Activated T-cell treated with anti-CD3 and anti-CD28 coated beads for 4 hours (primary cell): Measurements from ENCODE around the gene LRRK2.
"Not testable (repeated sequence)": the region's sequence is repeated elsewhere in the genome, so short reads cannot be mapped to it uniquely, and the experiment has no call there.

ENCODE experiments used
- DNase-seq: peaks from one replicate; pipeline ENCODE4 v3.0.0-alpha.2; 2020

LRRK2 gene

GRCh38 chr12:40215982-40216381 is 8.8 kb upstream of the LRRK2 start:
- DNase-seq, result no peak

GRCh38 chr12:40216516-40217288 is 8.1 kb upstream of the LRRK2 start:
- DNase-seq, result no peak

- DNase-seq, result no peak
These were observed 5.0 kb upstream of the LRRK2 start for GRCh38 chr12:40219760-40220159.

- DNase-seq, result no peak
These were observed 2.5 kb upstream of the LRRK2 start for GRCh38 chr12:40222247-40222646.

- DNase-seq, result no peak
These were observed 1.2 kb upstream of the LRRK2 start for GRCh38 chr12:40223646-40224045.

- no peak for DNase-seq
These were observed 663 bp downstream of the LRRK2 start for GRCh38 chr12:40225337-40225983.

- no peak for DNase-seq
These were observed 1.3 kb downstream of the LRRK2 start for GRCh38 chr12:40225984-40226602.

GRCh38 chr12:40226705-40227104 is 1.9 kb downstream of the LRRK2 start:
- DNase-seq, result no peak

- DNase-seq, result no peak
These were observed 2.6 kb downstream of the LRRK2 start for GRCh38 chr12:40227447-40227846.

- no peak for DNase-seq
These were observed 3.9 kb downstream of the LRRK2 start for GRCh38 chr12:40228727-40229126.

- DNase-seq, result no peak
These were observed 5.2 kb downstream of the LRRK2 start for GRCh38 chr12:40229690-40230651.

- no peak for DNase-seq
These were observed 7.8 kb downstream of the LRRK2 start for GRCh38 chr12:40232602-40233001.

- DNase-seq, result no peak
These were observed 9.1 kb downstream of the LRRK2 start for GRCh38 chr12:40233741-40234367.

- no peak for DNase-seq
These were observed 11.6 kb downstream of the LRRK2 start for GRCh38 chr12:40236357-40236850.

GRCh38 chr12:40238266-40238902 is 13.6 kb downstream of the LRRK2 start:
- DNase-seq, result no peak

GRCh38 chr12:40238979-40239378 is 14.2 kb downstream of the LRRK2 start:
- no peak for DNase-seq

- DNase-seq, result no peak
These were observed 16.0 kb downstream of the LRRK2 start for GRCh38 chr12:40240779-40241178.

GRCh38 chr12:40241741-40242140 is 16.9 kb downstream of the LRRK2 start:
- no peak for DNase-seq

GRCh38 chr12:40244526-40245156 is 19.8 kb downstream of the LRRK2 start:
- not testable (repeated sequence) for DNase-seq

GRCh38 chr12:40248034-40248433 is 23.2 kb downstream of the LRRK2 start:
- DNase-seq, result no peak
